Mammary epithelial cell (primary cell): ENCODE data around the gene PNKD.
"Not testable (repeated sequence)": the region's sequence is repeated elsewhere in the genome, so short reads cannot be mapped to it uniquely, and the experiment has no call there.

Experiments used
- CTCF ChIP-seq, 2 donors: IDR thresholded peaks in 1 of 2; conservative IDR thresholded peaks in 1 of 2; 2 replicates each; pipeline ENCODE4 v1.5.1; 2011 to 2012; ENCODE audit warnings: inconsistent platforms in 2 of 2, low read length in 2 of 2, mild to moderate bottlenecking in 2 of 2, control low read depth in 1 of 2, low read depth in 1 of 2; ENCODE audit not compliant: insufficient read depth in 1 of 2; ENCODE audit errors: extremely low read depth in 1 of 2
- EZH2 ChIP-seq: IDR thresholded peaks from 2 replicates; pipeline ENCODE4 v1.6.1; 2012; ENCODE audit warnings: low read length, inconsistent platforms, borderline replicate concordance

GRCh38 chr2:218314764-218315163 is 44.4 kb downstream of the PNKD start:
- not testable (repeated sequence) for TF ChIP-seq CTCF (conservative IDR thresholded peaks at IDR 0.05 in 1 of 2, IDR thresholded peaks at IDR 0.05 in 1 of 2; ENCODE audit: extremely low read depth in 1 of 2, insufficient read depth in 1 of 2, low read depth in 1 of 2, low read length in 2 of 2); EZH2
